A549 treated with CpdA at 1 μM for 4 hours (cell line): ENCODE measurements around the gene TET2. TPM values are rescaled to one million over a fixed set of nuclear protein-coding genes. Genes with fewer than 3 reads are reported as not detected.

Experiments used
- total RNA-seq: library from RNA; stranded (reverse); fragments of 200-300 nt; extraction: Qiagen RNA extraction; gene quantifications from 5 replicates; pipeline ENCODE4 v1.2.3, GENCODE V29; 2022; ENCODE audit warnings: low read depth

Gene TET2
- total RNA-seq, result 1.8 to 2.7 TPM (median 2.2 TPM) in 5 replicates

GRCh38 chr4:105146276-105147015 is at the start of gene TET2:
TET2 (plus strand) TSS chr4:105146876; CDS start chr4:105233943, 87,067 bp downstream.

